ENCODE measurements around the gene HEATR3. TPM values are rescaled to one million over a fixed set of nuclear protein-coding genes. Genes with fewer than 3 reads are reported as not detected.

Gene HEATR3
- total RNA-seq, 1 experiment from 2014 or later, result 41.8 TPM

DNA sequence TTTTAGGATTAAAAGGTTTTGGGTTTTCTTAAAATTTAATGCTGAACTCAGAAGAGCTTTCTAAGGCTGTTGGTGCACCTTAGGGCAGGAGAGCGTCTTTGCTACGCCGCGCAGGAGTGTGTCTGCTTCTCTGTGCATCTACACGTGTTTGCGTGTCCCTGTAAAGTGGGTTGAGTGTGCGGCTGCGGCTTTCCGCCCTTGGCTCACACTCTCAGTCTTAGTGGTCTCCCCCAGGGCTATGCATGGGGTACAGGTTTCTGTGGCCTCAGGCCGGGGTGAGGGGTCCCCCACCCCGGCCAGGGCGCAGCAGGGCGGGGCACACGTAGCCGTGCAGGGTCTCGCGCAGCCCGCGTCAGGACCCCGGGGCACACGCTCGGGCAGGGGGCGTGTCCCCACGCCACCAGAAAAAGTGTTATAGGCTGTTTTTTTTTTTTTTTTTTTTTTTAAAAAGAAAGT, 86.6 kb downstream of the HEATR3 start:
- Histone ChIP-seq H3K4me3 (ENCODE audit: low read depth, low read length, poor library complexity, severe bottlenecking) (peak overlapping the region; percentile 79), H3K27me3 (replicated peaks; ENCODE audit: insufficient read depth, low read depth, low read length, poor library complexity) (no peaks in the 10 kb centered on the region), H3K4me1 (ENCODE audit: insufficient read depth, low read length, poor library complexity, severe bottlenecking) (peaks cover 18% of the 10 kb centered on the region), H3K9me3 (ENCODE audit: low read depth, low read length, poor library complexity, severe bottlenecking) (no peaks in the 10 kb centered on the region), H3K27ac (ENCODE audit: low read depth, low read length, poor library complexity, severe bottlenecking) (peak overlapping the region; percentile 97), H3K36me3 (ENCODE audit: insufficient read depth, low read length, poor library complexity, severe bottlenecking) (no peaks in the 10 kb centered on the region)
- ChIA-PET POLR2A (ENCODE audit: low non-redundant PET) (no interaction called here), CTCF (no interaction called here)
- no peak for DNase-seq (ENCODE audit: low spot score)
- intact Hi-C loops (cut with micrococcal nuclease; ENCODE audit: unreplicated experiment), result loop anchor here (5.0 kb wide), 1 partner anchor 60 kb away; no protein-coding TSS in a partner anchor
- BruUV-seq (replicated peaks), result no TSS peak
- TF ChIP-seq EZH2 (IDR thresholded peaks at IDR 0.05; ENCODE audit: borderline replicate concordance, low read depth, low read length, poor library complexity, severe bottlenecking), result no peak
- TF ChIP-seq, protein P1, sequence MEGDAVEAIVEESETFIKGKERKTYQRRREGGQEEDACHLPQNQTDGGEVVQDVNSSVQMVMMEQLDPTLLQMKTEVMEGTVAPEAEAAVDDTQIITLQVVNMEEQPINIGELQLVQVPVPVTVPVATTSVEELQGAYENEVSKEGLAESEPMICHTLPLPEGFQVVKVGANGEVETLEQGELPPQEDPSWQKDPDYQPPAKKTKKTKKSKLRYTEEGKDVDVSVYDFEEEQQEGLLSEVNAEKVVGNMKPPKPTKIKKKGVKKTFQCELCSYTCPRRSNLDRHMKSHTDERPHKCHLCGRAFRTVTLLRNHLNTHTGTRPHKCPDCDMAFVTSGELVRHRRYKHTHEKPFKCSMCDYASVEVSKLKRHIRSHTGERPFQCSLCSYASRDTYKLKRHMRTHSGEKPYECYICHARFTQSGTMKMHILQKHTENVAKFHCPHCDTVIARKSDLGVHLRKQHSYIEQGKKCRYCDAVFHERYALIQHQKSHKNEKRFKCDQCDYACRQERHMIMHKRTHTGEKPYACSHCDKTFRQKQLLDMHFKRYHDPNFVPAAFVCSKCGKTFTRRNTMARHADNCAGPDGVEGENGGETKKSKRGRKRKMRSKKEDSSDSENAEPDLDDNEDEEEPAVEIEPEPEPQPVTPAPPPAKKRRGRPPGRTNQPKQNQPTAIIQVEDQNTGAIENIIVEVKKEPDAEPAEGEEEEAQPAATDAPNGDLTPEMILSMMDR (conservative IDR thresholded peaks at IDR 0.05; ENCODE audit: low read depth, low read length), result no peak

DNA sequence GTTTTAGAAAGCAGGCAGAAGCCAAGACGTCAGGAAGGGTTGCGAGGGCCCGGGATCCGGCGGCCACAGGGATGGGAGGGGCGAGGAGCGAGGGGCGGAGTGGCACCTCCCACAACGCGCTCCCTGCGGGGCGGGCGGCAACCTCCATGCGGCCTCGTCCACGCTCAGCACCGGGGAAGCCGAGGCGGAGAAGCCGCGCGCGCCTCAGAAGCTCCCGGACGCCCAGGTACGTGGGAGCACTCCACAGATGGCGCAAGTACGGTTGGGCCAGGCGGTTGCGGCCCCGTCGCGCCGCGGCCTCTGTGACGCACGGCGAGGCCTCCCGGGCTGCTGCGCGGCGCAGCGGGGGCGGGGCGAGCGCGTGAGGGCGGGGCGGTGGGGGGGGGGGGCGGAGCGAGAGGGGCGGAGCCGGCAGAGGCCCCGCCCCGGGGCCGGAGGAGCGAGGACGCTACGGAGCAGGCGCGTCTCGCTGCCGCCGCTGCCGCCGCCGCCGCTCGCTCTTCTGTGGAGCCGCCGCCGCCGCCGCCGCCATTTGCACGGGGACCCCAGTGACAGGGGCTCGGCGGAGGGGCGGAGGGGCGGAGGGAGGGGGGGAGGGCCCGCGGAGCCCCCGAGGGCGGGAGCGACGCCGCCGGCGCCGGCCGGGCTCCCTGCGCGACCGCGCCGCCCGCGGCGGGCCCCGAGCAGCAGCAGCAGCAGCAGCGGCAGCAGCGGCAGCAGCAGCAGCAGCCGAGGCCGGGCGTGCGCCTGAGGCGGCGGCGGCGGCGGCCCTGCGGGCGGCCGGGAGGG, 87.2 kb downstream of the HEATR3 start, which contains the start of gene TENT4B:
Gene TENT4B (plus strand): TSS at position 500 of the 789 bp plus-strand sequence. CDS start 316 bp downstream, outside the sequence.
- CTCF ChIA-PET, result no interaction called here

DNA sequence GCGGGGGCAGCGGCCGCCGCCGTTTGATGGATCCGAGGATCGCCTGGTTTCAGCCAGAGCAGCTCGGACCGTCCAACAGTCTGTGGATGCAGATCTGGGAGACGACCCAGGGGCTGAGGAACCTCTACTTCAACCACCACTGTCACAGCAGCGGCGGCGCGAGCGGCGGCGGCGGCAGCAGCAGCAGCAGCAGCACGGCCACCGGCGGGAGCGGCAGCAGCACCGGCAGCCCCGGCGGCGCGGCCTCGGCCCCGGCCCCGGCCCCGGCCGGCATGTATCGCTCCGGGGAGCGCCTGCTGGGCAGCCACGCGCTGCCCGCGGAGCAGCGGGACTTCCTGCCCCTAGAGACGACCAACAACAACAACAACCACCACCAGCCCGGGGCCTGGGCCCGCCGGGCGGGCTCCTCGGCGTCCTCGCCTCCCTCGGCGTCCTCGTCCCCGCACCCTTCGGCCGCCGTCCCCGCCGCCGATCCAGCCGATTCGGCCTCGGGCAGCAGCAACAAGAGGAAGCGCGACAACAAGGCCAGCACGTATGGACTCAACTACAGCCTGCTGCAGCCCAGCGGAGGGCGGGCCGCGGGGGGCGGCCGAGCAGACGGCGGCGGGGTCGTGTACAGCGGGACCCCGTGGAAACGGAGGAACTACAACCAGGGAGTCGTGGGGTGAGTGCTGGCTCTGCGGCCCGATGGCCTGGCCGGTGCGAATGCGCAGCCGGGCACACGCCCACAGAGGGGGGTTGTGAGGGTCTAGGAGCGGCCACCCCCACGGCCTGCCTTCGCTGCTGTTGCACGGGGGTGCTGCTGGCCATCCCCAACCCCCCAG, 88.0 kb downstream of the HEATR3 start:
- POLR2A ChIA-PET (ENCODE audit: low non-redundant PET), result no interaction called here
- no TSS peak for BruUV-seq (replicated peaks)
- peak overlapping the region; percentile 54 for H3K27ac ChIP-seq (ENCODE audit: low read depth, low read length, poor library complexity, severe bottlenecking)
- peaks cover 17% of the 10 kb centered on the region for H3K4me1 ChIP-seq (ENCODE audit: insufficient read depth, low read length, poor library complexity, severe bottlenecking)
- TF ChIP-seq, protein P1 (conservative IDR thresholded peaks at IDR 0.05; ENCODE audit: low read depth, low read length), result no peak
- DNase-seq (ENCODE audit: low spot score), result no peak
- intact Hi-C loops (cut with micrococcal nuclease; ENCODE audit: unreplicated experiment), result loop anchor here (5.0 kb wide), 1 partner anchor 58 kb away; no protein-coding TSS in a partner anchor
- no peaks in the 10 kb centered on the region for H3K36me3 ChIP-seq (ENCODE audit: insufficient read depth, low read length, poor library complexity, severe bottlenecking)
- CTCF ChIA-PET, result no interaction called here
- H3K27me3 ChIP-seq (replicated peaks; ENCODE audit: insufficient read depth, low read depth, low read length, poor library complexity), result no peaks in the 10 kb centered on the region
- H3K9me3 ChIP-seq (ENCODE audit: low read depth, low read length, poor library complexity, severe bottlenecking), result no peaks in the 10 kb centered on the region
- H3K4me3 ChIP-seq (ENCODE audit: low read depth, low read length, poor library complexity, severe bottlenecking), result peak overlapping the region; percentile 79

More for the DNA sequence above, 87.2 kb downstream of the HEATR3 start, which contains the start of gene TENT4B:
- Histone ChIP-seq H3K27ac (ENCODE audit: low read depth, low read length, poor library complexity, severe bottlenecking) (peak within 1 kb of the TSS; percentile 97), H3K27me3 (replicated peaks; ENCODE audit: insufficient read depth, low read depth, low read length, poor library complexity) (no peaks in the 10 kb centered on the region), H3K36me3 (ENCODE audit: insufficient read depth, low read length, poor library complexity, severe bottlenecking) (no peaks in the 10 kb centered on the region), H3K4me3 (ENCODE audit: low read depth, low read length, poor library complexity, severe bottlenecking) (peak within 1 kb of the TSS; percentile 79), H3K9me3 (ENCODE audit: low read depth, low read length, poor library complexity, severe bottlenecking) (no peaks in the 10 kb centered on the region), H3K4me1 (ENCODE audit: insufficient read depth, low read length, poor library complexity, severe bottlenecking) (peaks cover 17% of the 10 kb centered on the region)
- TF ChIP-seq EZH2 (IDR thresholded peaks at IDR 0.05; ENCODE audit: borderline replicate concordance, low read depth, low read length, poor library complexity, severe bottlenecking), result no peak
- TF ChIP-seq, protein P1 (conservative IDR thresholded peaks at IDR 0.05; ENCODE audit: low read depth, low read length), result no peak
- no TSS peak for BruUV-seq (replicated peaks)
- POLR2A ChIA-PET (ENCODE audit: low non-redundant PET), result no interaction called here
- intact Hi-C loops (cut with micrococcal nuclease; ENCODE audit: unreplicated experiment), result loop anchor here (5.0 kb wide), 1 partner anchor 59 kb away; no protein-coding TSS in a partner anchor
- peak; percentile 86 for DNase-seq (ENCODE audit: low spot score)
